Osteocyte (in vitro differentiated cells): ENCODE measurements around the gene C2orf76. TPM values are rescaled to one million over a fixed set of nuclear protein-coding genes. Genes with fewer than 3 reads are reported as not detected.

ENCODE experiments used
- DNase-seq: peaks from one replicate; pipeline ENCODE4 v3.0.0; 2021; ENCODE audit warnings: mixed read lengths; ENCODE audit not compliant: unreplicated experiment; ENCODE audit errors: extremely low spot score
- H3K27ac Mint-ChIP-seq: one replicate; pipeline ENCODE4 v1.8.0; 2021; ENCODE audit warnings: mild to moderate bottlenecking, mixed read lengths; ENCODE audit not compliant: unreplicated experiment
- H3K27me3 Mint-ChIP-seq: one replicate; pipeline ENCODE4 v1.8.0; 2021; ENCODE audit warnings: mixed read lengths; ENCODE audit not compliant: unreplicated experiment
- H3K36me3 Mint-ChIP-seq: one replicate; pipeline ENCODE4 v1.8.0; 2021; ENCODE audit warnings: mixed read lengths; ENCODE audit not compliant: unreplicated experiment
- H3K4me1 Mint-ChIP-seq: one replicate; pipeline ENCODE4 v1.8.0; 2021; ENCODE audit warnings: mixed read lengths; ENCODE audit not compliant: unreplicated experiment
- H3K4me3 Mint-ChIP-seq: one replicate; pipeline ENCODE4 v1.8.0; 2021; ENCODE audit warnings: mild to moderate bottlenecking, moderate library complexity, mixed read lengths; ENCODE audit not compliant: unreplicated experiment
- H3K9me3 Mint-ChIP-seq: one replicate; pipeline ENCODE4 v1.8.0; 2021; ENCODE audit warnings: mixed read lengths; ENCODE audit not compliant: unreplicated experiment
- CTCF ChIP-seq: fragments of 200-600 bp; sonication (generic); IDR thresholded peaks from 2 replicates; pipeline ENCODE4 v1.5.0; 2021; ENCODE audit warnings: antibody characterized with exemption, mild to moderate bottlenecking, moderate library complexity
- total RNA-seq: library from RNA; stranded (reverse); gene quantifications from 2 replicates; pipeline ENCODE4 v1.2.1, GENCODE V29; 2021

Gene C2orf76
- total RNA-seq, 1 donor from 2014 or later = 11.1 TPM

DNA sequence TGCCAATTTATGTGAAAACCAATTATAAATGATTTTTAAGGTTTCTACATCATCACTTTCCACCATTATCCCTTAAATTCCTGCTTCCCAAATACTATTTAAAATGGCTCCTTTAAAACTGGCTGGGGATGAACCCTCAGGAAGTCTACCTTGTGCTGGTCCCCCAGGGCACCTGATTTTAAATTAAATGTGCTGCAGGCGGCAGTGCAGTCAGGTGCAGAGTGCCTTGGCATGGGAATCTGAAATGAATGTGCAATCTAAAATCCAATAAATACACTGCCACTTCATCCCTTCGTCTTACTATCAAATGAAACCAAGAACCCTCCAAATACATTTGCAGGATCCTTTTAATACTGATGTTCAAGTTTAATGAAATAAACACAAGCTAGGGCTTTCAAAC, 61.8 kb downstream of the C2orf76 start:
- H3K27me3 Mint-ChIP-seq = no peaks in the 10 kb centered on the region
- no peak overlapping the region for H3K4me3 Mint-ChIP-seq
- H3K36me3 Mint-ChIP-seq = peaks cover 5% of the 10 kb centered on the region
- H3K4me1 Mint-ChIP-seq = peaks cover 4% of the 10 kb centered on the region
- H3K27ac Mint-ChIP-seq = no peak overlapping the region
- TF ChIP-seq CTCF = no peak
- H3K9me3 Mint-ChIP-seq = no peaks in the 10 kb centered on the region
- DNase-seq = no peak

GRCh38 chr2:119301413-119301812, 65.2 kb downstream of the C2orf76 start:
- Mint-ChIP-seq H3K36me3 (peaks cover 5% of the 10 kb centered on the region), H3K9me3 (no peaks in the 10 kb centered on the region), H3K4me1 (peaks cover 4% of the 10 kb centered on the region), H3K27ac (no peak overlapping the region), H3K27me3 (no peaks in the 10 kb centered on the region), H3K4me3 (no peak overlapping the region)
- TF ChIP-seq CTCF = no peak
- DNase-seq = no peak

- TF ChIP-seq CTCF = no peak
- H3K4me3 Mint-ChIP-seq = no peak overlapping the region
- peaks cover 13% of the 10 kb centered on the region for H3K4me1 Mint-ChIP-seq
- H3K27me3 Mint-ChIP-seq = no peaks in the 10 kb centered on the region
- no peaks in the 10 kb centered on the region for H3K36me3 Mint-ChIP-seq
- H3K27ac Mint-ChIP-seq = no peak overlapping the region
- DNase-seq = no peak
- H3K9me3 Mint-ChIP-seq = no peaks in the 10 kb centered on the region
Observed at GRCh38 chr2:119295688-119296375, 70.8 kb downstream of the C2orf76 start.

DNA sequence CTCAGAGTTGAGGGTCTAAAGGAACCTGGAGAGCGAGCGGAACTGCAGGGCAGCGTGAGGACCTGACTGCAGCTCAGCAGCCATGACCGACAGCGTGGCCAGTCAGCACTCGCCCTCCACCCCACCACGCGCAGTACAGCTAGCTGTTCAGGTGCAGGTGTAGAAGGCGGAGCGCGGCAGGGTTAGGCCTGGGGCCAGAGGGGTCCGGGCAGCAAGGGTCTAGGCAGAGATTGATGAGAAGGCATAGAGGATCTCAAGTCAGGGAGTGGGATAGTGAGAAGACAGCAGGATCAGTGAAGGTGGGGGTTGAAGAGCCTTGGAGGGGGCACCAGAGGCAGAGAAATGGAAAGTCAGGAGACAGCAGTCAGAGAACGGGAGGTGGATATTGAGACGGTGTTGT, 72.0 kb downstream of the C2orf76 start:
- no peak overlapping the region for H3K27ac Mint-ChIP-seq
- no peaks in the 10 kb centered on the region for H3K27me3 Mint-ChIP-seq
- H3K36me3 Mint-ChIP-seq = no peaks in the 10 kb centered on the region
- no peak overlapping the region for H3K4me3 Mint-ChIP-seq
- DNase-seq = no peak
- peaks cover 13% of the 10 kb centered on the region for H3K4me1 Mint-ChIP-seq
- H3K9me3 Mint-ChIP-seq = no peaks in the 10 kb centered on the region
- no peak for TF ChIP-seq CTCF

- H3K36me3 Mint-ChIP-seq = no peaks in the 10 kb centered on the region
- no peak overlapping the region for H3K27ac Mint-ChIP-seq
- no peaks in the 10 kb centered on the region for H3K9me3 Mint-ChIP-seq
- TF ChIP-seq CTCF = no peak
- peaks cover 13% of the 10 kb centered on the region for H3K4me1 Mint-ChIP-seq
- DNase-seq = no peak
- H3K27me3 Mint-ChIP-seq = no peaks in the 10 kb centered on the region
- no peak overlapping the region for H3K4me3 Mint-ChIP-seq
Observed at GRCh38 chr2:119293900-119294299, 72.7 kb downstream of the C2orf76 start.
